Measurements from ENCODE around the gene L2HGDH. TPM values are rescaled to one million over a fixed set of nuclear protein-coding genes. Genes with fewer than 3 reads are reported as not detected.

Gene L2HGDH
- total RNA-seq, 1 experiment from 2014 or later = 24.0 TPM

DNA sequence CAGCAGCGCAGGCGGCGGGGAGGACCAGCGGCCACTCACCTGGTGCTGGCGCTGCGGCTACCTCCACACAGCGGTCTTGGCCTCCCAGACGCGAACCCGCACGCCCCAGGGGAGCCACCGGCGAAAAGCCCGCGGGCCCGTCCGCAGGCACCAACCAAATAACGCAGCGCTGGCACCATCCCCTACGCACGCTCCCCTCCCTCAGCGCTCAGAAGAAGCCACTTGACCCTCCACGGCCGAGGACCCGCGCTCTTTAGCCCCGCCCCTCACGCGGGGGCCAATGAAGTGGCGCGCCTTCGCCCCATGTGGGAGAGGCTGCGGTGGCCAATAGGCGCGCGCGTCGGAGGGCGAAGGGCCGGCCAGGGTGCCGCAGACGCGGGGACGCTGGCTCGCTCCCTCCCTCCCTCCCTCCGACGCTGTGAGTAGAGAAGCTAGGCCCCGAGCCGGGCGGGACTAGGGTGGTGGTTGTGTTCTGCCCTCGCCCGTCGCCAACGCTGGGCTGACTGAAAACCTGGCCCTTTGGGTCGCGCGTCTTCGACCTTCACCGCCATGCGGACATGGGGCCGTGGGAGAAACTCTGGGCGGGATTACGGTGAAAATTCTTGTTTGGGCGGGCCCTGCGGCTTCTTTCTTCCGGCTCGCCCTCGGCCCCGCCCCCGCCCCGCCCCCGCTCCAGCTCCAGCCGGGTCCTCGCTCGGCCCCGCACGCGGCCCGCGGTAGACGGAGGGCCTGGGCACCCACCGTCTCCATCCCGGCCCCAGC, at the start of gene L2HGDH, which contains the start of gene DMAC2L (continued):
- TF ChIP-seq, protein P1, sequence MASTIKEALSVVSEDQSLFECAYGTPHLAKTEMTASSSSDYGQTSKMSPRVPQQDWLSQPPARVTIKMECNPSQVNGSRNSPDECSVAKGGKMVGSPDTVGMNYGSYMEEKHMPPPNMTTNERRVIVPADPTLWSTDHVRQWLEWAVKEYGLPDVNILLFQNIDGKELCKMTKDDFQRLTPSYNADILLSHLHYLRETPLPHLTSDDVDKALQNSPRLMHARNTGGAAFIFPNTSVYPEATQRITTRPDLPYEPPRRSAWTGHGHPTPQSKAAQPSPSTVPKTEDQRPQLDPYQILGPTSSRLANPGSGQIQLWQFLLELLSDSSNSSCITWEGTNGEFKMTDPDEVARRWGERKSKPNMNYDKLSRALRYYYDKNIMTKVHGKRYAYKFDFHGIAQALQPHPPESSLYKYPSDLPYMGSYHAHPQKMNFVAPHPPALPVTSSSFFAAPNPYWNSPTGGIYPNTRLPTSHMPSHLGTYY (CRISPR knock-in tag; IDR thresholded peaks at IDR 0.05) = no peak
- TF ChIP-seq ESRRA (CRISPR knock-in tag; IDR thresholded peaks at IDR 0.05; ENCODE audit: borderline replicate concordance) = peak; percentile 62; the same call in 1 of the 2 replicates
- peak; percentile 45 for TF ChIP-seq GABPB1 (CRISPR knock-in tag; IDR thresholded peaks at IDR 0.05)
- peak; percentile 15; the same call in 1 of the 2 replicates for TF ChIP-seq FOXP4 (CRISPR knock-in tag; IDR thresholded peaks at IDR 0.05)
- TF ChIP-seq IRF2 (CRISPR knock-in tag; IDR thresholded peaks at IDR 0.05; ENCODE audit: borderline replicate concordance, low read depth) = no peak
- peak; percentile 47; the same call in 1 of the 2 replicates for TF ChIP-seq NR2C2 (CRISPR knock-in tag; IDR thresholded peaks at IDR 0.05)
- TF ChIP-seq FOXP1 (CRISPR knock-in tag; IDR thresholded peaks at IDR 0.05; ENCODE audit: borderline replicate concordance) = peak; percentile 81; the same call in 1 of the 2 replicates
- TF ChIP-seq, protein P2, sequence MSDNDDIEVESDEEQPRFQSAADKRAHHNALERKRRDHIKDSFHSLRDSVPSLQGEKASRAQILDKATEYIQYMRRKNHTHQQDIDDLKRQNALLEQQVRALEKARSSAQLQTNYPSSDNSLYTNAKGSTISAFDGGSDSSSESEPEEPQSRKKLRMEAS (CRISPR knock-in tag; IDR thresholded peaks at IDR 0.05) = peak; percentile 93
- TF ChIP-seq JUN (CRISPR knock-in tag; IDR thresholded peaks at IDR 0.05) = no peak
- TF ChIP-seq E2F4 (CRISPR knock-in tag; IDR thresholded peaks at IDR 0.05; ENCODE audit: borderline replicate concordance, low read depth) = no peak
- TF ChIP-seq, protein P3, sequence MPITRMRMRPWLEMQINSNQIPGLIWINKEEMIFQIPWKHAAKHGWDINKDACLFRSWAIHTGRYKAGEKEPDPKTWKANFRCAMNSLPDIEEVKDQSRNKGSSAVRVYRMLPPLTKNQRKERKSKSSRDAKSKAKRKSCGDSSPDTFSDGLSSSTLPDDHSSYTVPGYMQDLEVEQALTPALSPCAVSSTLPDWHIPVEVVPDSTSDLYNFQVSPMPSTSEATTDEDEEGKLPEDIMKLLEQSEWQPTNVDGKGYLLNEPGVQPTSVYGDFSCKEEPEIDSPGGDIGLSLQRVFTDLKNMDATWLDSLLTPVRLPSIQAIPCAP (CRISPR knock-in tag; IDR thresholded peaks at IDR 0.05) = peak; percentile 32; the same call in 1 of the 2 replicates
- TF ChIP-seq NR1H2 (CRISPR knock-in tag; IDR thresholded peaks at IDR 0.05) = no peak
- TF ChIP-seq E2F1 (CRISPR knock-in tag; IDR thresholded peaks at IDR 0.05) = peak; percentile 59; the same call in 1 of the 2 replicates
- TF ChIP-seq SMAD3 (CRISPR knock-in tag; IDR thresholded peaks at IDR 0.05; ENCODE audit: borderline replicate concordance) = peak; percentile 92
- peak; percentile 66; the same call in 1 of the 2 replicates for TF ChIP-seq NFYB (CRISPR knock-in tag; conservative IDR thresholded peaks at IDR 0.05; ENCODE audit: low read depth)
- TF ChIP-seq CBFB (CRISPR knock-in tag; IDR thresholded peaks at IDR 0.05; ENCODE audit: low read depth) = no peak
- no peak for TF ChIP-seq EMX1 (CRISPR knock-in tag; IDR thresholded peaks at IDR 0.05)
- no peak; the same call in 1 of the 2 replicates for TF ChIP-seq FOXJ3 (CRISPR knock-in tag; IDR thresholded peaks at IDR 0.05; ENCODE audit: borderline replicate concordance)
- TF ChIP-seq ATF2 (CRISPR knock-in tag; IDR thresholded peaks at IDR 0.05; ENCODE audit: borderline replicate concordance, low read depth) = no peak
- no peak for TF ChIP-seq ZNF138 (CRISPR knock-in tag; conservative IDR thresholded peaks at IDR 0.05)

Measured in WTC11 (cell line).